ENCODE data around the gene NID2.

NID2 gene

GRCh38 chr14:52058341-52058740 lies 10.5 kb downstream of the NID2 start:
- no peak for DNase-seq (ENCODE audit: low read depth)

- DNase-seq (ENCODE audit: low read depth) = no peak
These were observed 13.7 kb downstream of the NID2 start for GRCh38 chr14:52055167-52055566.

GRCh38 chr14:52054678-52055077 lies 14.2 kb downstream of the NID2 start:
- DNase-seq (ENCODE audit: low read depth) = no peak

GRCh38 chr14:52053044-52053443 lies 15.8 kb downstream of the NID2 start:
- no peak for DNase-seq (ENCODE audit: low read depth)

- no peak for DNase-seq (ENCODE audit: low read depth)
These were observed 16.4 kb downstream of the NID2 start for GRCh38 chr14:52052288-52052943.

GRCh38 chr14:52051871-52052270 lies 17.0 kb downstream of the NID2 start:
- DNase-seq (ENCODE audit: low read depth) = no peak

GRCh38 chr14:52051251-52051650 lies 17.6 kb downstream of the NID2 start:
- DNase-seq (ENCODE audit: low read depth) = no peak

GRCh38 chr14:52049721-52050588 lies 18.9 kb downstream of the NID2 start:
- DNase-seq (ENCODE audit: low read depth) = no peak

GRCh38 chr14:52049271-52049670 lies 19.6 kb downstream of the NID2 start:
- DNase-seq (ENCODE audit: low read depth) = no peak

GRCh38 chr14:52048641-52049204 lies 20.1 kb downstream of the NID2 start:
- DNase-seq (ENCODE audit: low read depth) = no peak

- DNase-seq (ENCODE audit: low read depth) = no peak
These were observed 20.7 kb downstream of the NID2 start for GRCh38 chr14:52048116-52048515.

- DNase-seq (ENCODE audit: low read depth) = no peak
These were observed 22.4 kb downstream of the NID2 start for GRCh38 chr14:52046376-52046917.

- peak; percentile 47 for DNase-seq (ENCODE audit: low read depth)
These were observed 23.9 kb downstream of the NID2 start for GRCh38 chr14:52044791-52045522.

GRCh38 chr14:52043690-52044089 lies 25.2 kb downstream of the NID2 start:
- DNase-seq (ENCODE audit: low read depth) = no peak

- no peak for DNase-seq (ENCODE audit: low read depth)
These were observed 26.2 kb downstream of the NID2 start for GRCh38 chr14:52042371-52043289.

- no peak for DNase-seq (ENCODE audit: low read depth)
These were observed 28.3 kb downstream of the NID2 start for GRCh38 chr14:52040598-52040997.

- DNase-seq (ENCODE audit: low read depth) = no peak
These were observed 29.6 kb downstream of the NID2 start for GRCh38 chr14:52039124-52039815.

- no peak for DNase-seq (ENCODE audit: low read depth)
These were observed 35.7 kb downstream of the NID2 start for GRCh38 chr14:52033101-52033642.

GRCh38 chr14:52032204-52032801 lies 36.6 kb downstream of the NID2 start:
- no peak for DNase-seq (ENCODE audit: low read depth)

- DNase-seq (ENCODE audit: low read depth) = no peak
These were observed 37.1 kb downstream of the NID2 start for GRCh38 chr14:52031781-52032180.

Data from HS-5 (cell line).